K562 (cell line): ENCODE data around the gene DAPK1. TPM values are rescaled to one million over a fixed set of nuclear protein-coding genes. Genes with fewer than 3 reads are reported as not detected.

Experiments used
- GTF2A2 ChIP-seq: IDR thresholded peaks from 2 replicates; pipeline ENCODE4 v1.6.1; 2016; ENCODE audit warnings: mild to moderate bottlenecking, missing genetic modification characterization, missing compliant biosample characterization
- MLLT1 ChIP-seq, 2 experiments: fragments of 450-650 bp; IDR thresholded peaks; 2 replicates each; pipeline ENCODE4 v1.6.1; 2016
- NR2C1 ChIP-seq, 2 experiments: fragments of 450-650 bp; IDR thresholded peaks; 2 replicates each; pipeline ENCODE4 v1.6.1; 2017; ENCODE audit warnings: mild to moderate bottlenecking in 2 of 2, antibody characterized with exemption in 1 of 2, inconsistent platforms in 1 of 2, missing compliant biosample characterization in 1 of 2, missing genetic modification characterization in 1 of 2
- PHF21A ChIP-seq: fragments of 450-650 bp; IDR thresholded peaks from 2 replicates; pipeline ENCODE4 v1.6.1; 2017; ENCODE audit warnings: low read depth, borderline replicate concordance
- ZBTB11 ChIP-seq, 3 experiments: fragments of 200-800 bp in 1 of 3; fragments of 250-450 bp in 1 of 3; fragments of 450-650 bp in 1 of 3; sonication (Bioruptor Pico) in 1 of 3; sonication (Bioruptor generic) in 1 of 3; formaldehyde crosslinking in 1 of 3; IDR thresholded peaks; 2 replicates each; pipeline versions ENCODE4 v1.6.1 to v1.8.0; 2016 to 2022; ENCODE audit warnings: mild to moderate bottlenecking in 2 of 3, missing genetic modification characterization in 2 of 3, missing compliant biosample characterization in 1 of 3, moderate library complexity in 1 of 3
- polyA plus RNA-seq, 8 experiments: library from polyadenylated mRNA; depleted of rRNA in 4 of 8; stranded (reverse) in 5 of 8; unstranded in 3 of 8; fragments of >200 nt; fragmentation: Nextera tagmentation in 2 of 8; fragmentation: Illumina TruSeq in 1 of 8; extraction: Ambion mirVana in 2 of 8; extraction: Trizol in 1 of 8; gene quantifications; 2 replicates each; pipeline versions ENCODE4 v1.2.1 to v1.2.3, GENCODE V29; 2011 to 2014; ENCODE audit warnings: inconsistent platforms in 1 of 8, missing spikeins in 1 of 8
- total RNA-seq, 7 experiments: library from RNA; depleted of rRNA in 6 of 7; stranded (reverse); fragments of >200 nt in 6 of 7; fragmentation: Illumina TruSeq in 2 of 7; extraction: Trizol in 2 of 7; gene quantifications; 2 replicates each; pipeline versions ENCODE4 v1.2.1 to v1.2.3, GENCODE V29; 2011 to 2021; ENCODE audit warnings: low replicate concordance in 1 of 7
- TF ChIP-seq, protein P1 (sequence below): sonication (generic); formaldehyde crosslinking; IDR thresholded peaks from 2 replicates; pipeline ENCODE4 v1.8.1; 2022; ENCODE audit warnings: missing genetic modification reagents

Gene DAPK1
- total and polyA plus RNA-seq, 9 of the 15 experiments (the other 6 are each of a cell fraction or from before 2014, with no cell fraction given): 1.7 to 26.4 (median 15.8) TPM

GRCh38 chr9:87529671-87530070 lies 32.0 kb downstream of the DAPK1 start (continued):
- no peak for TF ChIP-seq ZBTB11 (CRISPR knock-in tag; IDR thresholded peaks at IDR 0.05)
- no peak for TF ChIP-seq MLLT1 (IDR thresholded peaks at IDR 0.05)
- no peak for TF ChIP-seq NR2C1 (IDR thresholded peaks at IDR 0.05)
- TF ChIP-seq NR2C1 (tag; IDR thresholded peaks at IDR 0.05): no peak
- TF ChIP-seq PHF21A: no peak
- TF ChIP-seq, protein P1, sequence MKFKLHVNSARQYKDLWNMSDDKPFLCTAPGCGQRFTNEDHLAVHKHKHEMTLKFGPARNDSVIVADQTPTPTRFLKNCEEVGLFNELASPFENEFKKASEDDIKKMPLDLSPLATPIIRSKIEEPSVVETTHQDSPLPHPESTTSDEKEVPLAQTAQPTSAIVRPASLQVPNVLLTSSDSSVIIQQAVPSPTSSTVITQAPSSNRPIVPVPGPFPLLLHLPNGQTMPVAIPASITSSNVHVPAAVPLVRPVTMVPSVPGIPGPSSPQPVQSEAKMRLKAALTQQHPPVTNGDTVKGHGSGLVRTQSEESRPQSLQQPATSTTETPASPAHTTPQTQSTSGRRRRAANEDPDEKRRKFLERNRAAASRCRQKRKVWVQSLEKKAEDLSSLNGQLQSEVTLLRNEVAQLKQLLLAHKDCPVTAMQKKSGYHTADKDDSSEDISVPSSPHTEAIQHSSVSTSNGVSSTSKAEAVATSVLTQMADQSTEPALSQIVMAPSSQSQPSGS (CRISPR knock-in tag): no peak
- TF ChIP-seq GTF2A2 (tag): no peak
